DMS 273 treated with DMSO at 0.1 percent for 48 hours (cell line): ENCODE measurements around the gene CYB561A3.

Experiments
- DNase-seq: peaks from one replicate; lab custom pipeline; 2025; lab: John Stamatoyannopoulos, UW

The CYB561A3 gene

DNA sequence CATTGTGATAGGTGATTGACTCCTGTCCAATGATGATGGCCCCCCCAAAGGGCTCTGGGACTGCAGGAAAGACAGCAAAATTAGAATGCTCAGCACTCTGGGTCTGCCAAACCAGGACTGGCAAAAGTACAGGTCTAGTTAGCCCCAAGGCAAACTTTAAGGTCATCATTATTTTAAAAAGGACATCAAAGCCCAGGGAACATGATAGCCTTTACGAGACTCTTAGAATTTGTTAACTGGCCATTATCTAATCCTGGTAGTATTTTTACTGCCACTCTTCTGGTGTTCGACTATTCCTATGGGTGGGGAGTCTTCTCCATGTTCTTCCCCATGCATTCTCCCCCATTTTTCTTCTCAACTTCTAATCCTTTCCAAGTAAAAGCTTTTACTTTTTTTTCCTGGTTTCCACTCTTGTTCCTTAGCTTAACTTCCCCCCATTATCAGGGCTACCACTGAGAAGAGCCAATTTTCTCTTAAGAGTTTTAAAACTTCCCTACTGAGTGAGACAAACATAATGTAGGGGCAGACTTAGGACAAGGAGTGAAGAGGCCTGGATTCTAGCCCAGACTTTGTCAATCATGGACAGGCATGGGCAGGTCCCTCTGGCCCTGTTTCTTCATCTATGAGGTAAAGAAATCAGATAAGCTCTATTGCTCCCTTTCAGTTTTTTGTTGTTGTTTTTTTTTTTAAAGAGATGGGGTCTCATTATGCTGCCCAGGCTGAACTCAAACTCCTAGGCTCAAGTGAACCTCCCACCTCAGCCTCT, 35.9 kb downstream of the CYB561A3 start:
- peak; percentile 9 for DNase-seq

DNA sequence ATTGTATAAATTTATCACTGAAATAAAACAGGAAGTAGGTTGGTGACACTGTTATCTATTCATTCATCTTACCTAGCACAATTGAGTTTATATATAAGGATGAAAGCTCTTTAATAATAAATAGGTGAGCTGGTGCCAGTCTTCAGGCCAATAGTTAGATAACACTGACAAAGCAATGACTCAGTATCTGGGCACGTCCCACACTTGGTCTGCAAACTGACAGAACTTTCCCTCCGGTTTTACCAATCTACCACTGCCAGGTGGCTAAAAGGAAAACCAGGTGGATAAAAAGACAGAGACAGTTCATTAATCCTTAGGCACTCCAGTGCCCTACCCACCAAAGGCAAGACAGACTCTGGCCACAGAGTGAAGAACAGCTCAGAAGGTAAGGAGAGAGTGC, 46.4 kb downstream of the CYB561A3 start:
- DNase-seq, result no peak

DNA sequence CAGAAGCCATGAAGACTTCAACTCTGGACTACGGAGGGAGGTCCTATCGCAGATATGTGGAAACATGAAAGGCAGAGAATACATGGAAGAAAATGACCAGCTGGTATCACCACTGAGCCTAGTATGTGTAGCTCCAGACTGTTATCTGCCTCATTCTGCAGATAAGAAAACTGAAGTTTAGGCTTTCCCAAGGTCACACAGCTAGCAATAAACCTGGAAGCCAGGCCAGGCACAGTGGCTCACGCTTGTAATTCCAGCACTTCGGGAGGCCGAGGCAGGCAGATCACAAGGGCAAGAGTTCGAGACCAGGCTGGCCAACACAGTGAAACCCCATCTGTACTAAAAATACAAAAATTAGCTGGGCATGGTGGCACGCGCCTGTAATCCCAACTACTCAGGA, 50.9 kb downstream of the CYB561A3 start:
- no peak for DNase-seq

DNA sequence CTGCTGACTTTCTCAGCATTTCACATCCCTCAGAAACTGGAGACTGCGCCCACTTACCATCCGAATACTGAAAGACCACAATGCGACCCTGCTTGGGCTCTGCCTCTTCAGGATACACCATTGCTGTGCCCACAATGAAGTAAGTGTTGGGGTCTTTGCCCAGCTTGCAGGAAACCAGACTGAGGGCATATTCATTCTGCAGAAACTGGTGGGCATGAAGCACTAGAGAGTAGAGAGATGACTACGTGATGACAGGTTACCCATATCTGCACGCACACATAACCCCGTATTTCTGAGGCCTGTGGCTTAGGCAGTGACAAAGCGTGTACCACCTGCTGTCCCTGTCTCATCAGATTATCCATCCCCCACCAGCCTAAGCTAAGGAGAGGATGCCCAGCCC, 51.9 kb downstream of the CYB561A3 start:
- DNase-seq, result no peak

DNA sequence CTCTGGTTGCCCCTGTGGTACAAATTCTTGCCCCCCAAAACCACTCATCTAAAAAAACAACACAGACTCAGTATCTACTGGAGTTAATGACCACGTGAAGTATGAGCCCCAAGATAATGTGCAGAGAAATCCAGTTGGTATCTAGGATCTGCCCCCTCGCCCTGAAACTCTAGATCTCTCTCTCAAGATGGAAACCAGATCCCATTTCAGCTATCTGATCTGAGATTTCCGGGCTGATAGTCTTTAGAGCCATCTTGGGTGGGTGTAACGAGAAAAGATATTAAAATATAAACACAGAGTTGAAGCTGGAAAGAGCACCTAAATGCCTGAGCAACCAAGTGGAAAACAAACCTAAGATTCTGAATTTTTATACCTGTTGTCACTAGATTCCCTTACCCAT, 52.5 kb downstream of the CYB561A3 start:
- DNase-seq, result no peak

DNA sequence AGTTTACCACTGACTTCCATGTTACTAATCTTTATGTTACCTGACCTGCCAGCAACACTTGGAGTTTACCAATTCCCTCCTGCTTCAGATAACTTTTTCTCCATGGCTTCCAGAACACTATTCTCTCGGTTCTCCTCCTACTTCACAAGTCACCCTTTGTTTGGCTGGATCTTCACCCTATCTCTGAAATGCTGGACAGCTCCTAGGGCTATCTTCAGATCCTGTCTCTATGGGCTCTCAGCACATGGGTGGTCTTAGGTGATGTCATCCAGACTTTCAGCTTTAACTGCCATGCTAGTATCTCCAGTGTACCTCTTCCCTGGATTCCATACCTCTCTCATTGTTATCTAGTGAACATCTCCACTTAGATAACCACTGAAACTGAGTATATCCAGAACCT, 54.3 kb downstream of the CYB561A3 start:
- DNase-seq, result no peak

DNA sequence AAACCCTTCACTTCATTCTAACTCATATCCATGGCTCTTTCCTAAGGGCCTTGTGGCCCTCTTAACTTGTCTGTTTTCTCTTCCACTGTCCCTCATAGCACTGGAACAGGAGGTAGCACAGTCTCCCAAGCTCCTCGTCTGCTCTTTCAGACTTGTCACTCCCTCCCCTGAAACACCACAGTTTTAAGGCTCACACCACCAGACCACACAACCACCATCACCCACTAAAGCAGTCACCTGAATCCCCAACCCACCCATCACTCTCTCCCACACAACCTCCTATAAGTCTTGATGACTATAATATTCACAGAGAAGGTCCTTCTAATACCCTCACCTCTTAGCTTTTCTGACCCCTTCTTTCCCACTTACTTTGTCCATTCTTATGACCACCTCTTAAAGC, 55.5 kb downstream of the CYB561A3 start:
- no peak for DNase-seq

DNA sequence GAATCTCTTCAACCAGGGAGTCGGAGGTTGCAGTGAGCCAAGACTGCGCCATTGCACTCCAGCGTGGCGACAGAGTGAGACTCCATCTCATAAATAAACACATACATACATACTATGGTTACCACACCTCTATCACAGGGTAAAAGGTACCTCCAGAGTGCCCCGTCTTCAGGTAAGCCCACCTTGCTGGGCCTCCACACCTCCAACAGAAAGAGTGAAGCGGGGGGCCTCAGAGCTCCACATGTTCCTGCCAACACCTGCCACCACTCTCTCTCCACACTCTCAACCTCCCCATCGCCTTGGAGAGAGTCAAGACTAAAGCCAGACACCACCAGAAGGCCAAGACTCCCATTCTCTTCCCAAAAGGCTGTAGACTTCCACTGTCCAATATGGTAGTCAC, 56.3 kb downstream of the CYB561A3 start:
- no peak for DNase-seq

DNA sequence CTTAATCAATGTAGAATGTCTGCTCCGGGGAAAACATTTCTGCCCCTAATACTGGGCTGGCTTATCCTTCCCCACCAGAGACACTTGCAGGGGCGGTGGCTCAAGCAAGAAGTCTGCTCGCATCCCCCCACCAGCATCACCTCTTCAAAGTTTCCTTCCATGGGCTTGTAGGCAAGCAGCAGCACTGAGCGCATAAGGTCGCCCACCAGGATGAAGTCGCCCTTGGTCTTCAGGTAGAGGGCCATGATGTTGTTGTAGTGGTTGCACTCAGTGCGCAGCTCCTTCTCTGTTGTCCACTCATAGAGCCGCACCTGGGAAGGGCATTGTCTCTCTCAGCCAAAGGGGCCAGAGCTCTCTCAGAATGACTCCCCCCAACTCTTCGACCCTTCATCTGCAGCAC, 58.0 kb downstream of the CYB561A3 start:
- DNase-seq, result no peak

DNA sequence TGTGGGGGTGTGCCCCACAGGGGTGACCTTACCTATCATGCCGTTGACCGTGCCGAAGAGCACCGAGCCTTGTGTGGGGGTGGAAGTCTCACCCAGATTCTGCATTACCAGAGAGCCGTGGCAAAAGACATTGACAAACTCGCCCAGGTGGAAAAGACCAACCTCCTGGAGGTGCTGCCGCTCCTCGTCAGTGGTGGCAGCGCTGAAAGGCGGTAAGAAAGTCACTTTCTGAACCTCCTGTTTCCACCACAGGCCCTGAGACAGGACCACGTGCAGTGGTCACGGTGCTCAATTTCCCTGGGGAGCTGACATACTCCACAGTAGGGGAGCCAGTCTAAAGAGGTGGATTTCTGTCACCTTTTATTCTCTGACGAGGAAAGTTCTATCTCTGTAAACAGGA, 59.1 kb downstream of the CYB561A3 start:
- no peak for DNase-seq
